ENCODE measurements around the gene MATN1.
"Not testable (repeated sequence)": the region's sequence is repeated elsewhere in the genome, so short reads cannot be mapped to it uniquely, and the experiment has no call there.

The MATN1 gene

DNA sequence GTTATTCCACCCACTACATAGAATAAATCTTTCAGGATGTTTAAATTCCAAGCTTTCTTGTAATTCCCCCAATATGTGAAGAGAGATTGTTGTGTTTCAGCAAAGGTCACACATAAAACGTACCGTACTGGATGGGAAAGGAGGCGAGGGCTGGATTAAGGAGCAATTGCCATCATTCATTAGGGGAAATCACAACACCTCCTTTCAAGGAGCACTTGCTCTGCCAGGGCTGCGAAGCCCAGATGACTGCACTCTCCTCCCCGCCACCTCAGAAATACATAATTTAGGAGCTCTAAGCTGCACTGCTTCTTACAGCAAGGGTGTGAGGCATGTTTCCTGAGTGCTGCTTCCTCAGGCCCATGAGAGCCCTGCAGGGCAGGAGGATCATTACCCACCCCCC, 29.6 kb downstream of the MATN1 start:
- DNase-seq = no peak

DNA sequence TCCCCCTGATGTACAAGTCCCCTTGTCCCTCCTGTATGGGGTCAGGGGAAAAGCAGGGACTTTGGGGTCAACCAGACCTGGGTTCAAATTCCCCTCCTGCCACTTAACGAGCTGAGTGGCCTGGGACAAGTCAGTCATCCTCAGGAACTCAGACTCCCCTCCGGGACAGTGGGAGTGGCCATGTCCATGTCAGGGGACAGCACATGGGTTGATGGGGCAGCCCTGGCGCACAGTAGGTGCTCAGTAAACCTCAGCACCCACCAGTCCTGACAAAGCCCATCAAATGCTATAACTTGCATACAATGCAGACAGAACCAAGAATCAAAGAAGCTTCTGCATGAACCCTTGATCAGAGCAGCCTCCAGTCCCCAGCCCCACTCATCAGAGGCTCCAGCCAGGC, 30.0 kb downstream of the MATN1 start:
- no peak for DNase-seq

DNA sequence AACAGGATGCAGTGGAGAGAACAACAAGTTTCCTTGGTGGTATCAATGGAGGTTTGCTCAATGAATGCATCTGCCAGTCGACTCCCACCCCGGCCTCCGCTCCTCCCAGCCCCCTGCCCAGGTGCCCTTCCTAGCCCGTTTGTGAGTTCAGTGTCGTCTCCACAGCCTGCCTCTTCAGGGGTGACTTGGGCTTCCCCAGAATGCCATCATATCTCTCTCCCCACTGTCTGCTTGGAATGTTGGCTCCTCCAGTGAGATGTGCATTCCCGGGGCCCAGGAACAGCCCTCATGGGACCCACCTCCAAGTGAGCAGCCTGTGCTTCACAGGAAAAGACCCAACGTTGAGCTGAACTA, 30.5 kb downstream of the MATN1 start:
- no peak for DNase-seq

DNA sequence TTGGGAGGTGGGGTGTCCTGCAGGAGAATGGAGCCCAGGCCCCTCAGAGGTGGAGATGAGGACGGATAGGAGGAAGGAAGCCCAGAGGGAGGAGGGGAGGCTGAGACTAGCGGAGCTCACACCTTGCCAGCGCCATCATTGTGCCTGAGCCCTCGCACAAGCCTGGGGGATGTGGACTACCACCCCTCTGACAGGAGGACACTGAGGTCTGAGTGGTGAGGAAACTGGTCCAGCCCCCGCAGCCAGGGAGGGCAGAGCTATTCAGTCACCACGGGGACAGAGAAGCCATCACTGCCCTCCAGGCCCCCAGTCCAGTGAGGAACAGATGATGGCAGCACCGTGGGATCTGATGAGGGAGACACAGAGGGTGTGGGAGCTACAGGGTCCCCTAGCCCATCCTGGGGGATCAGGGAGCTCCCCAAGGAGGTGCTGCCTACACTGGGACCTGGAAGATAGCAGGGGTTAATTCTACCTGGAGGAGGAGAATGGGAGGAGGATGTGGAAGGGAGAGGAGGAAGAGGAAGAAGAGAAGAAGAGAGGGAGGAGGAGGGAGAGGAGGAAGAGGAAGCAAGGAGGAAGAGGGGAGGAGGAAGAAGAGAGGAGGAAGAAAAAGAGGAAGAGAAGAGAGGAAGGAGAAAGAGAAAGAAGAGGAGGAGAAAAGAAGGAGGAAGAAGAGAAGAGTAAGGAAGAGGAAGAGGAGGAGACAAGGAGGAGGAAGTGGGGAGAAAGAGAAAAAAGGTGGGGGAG, 31.0 kb downstream of the MATN1 start:
- no peak for DNase-seq

DNA sequence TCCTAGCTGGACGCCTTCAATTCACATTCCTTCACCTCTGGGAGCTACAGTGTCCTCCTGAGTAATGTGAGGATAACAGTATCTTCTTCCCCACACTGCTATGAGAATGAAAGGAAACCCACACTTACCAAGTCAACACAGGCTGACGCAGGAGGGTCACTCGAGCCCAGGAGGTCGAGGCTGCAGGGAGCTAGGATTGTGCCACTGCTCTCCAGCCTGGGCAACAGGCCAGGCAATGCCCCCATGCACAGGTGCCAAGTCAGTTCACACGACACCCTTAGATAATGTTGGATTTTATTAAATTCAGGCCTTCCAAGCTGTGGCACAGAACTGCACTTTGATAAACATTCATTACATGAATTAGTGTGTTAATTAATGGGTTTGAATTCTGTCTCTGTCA, 31.9 kb downstream of the MATN1 start:
- no peak for DNase-seq

GRCh38 chr1:30689901-30690645, 33.3 kb downstream of the MATN1 start:
- peak in 1 of 2 experiments; percentile 10 for DNase-seq

- no peak for DNase-seq
Observed at GRCh38 chr1:30688920-30689794, 34.2 kb downstream of the MATN1 start.

- not testable (repeated sequence) for DNase-seq
Observed at GRCh38 chr1:30688516-30688915, 34.9 kb downstream of the MATN1 start.

GRCh38 chr1:30687886-30688285, 35.5 kb downstream of the MATN1 start:
- no peak for DNase-seq

GRCh38 chr1:30686236-30686935, 37.0 kb downstream of the MATN1 start:
- no peak for DNase-seq

GRCh38 chr1:30685796-30686165, 37.6 kb downstream of the MATN1 start:
- no peak for DNase-seq

- DNase-seq = peak; percentile 28 to 72
Observed at GRCh38 chr1:30684881-30685795, 38.2 kb downstream of the MATN1 start.

- no peak for DNase-seq
Observed at GRCh38 chr1:30684259-30684658, 39.1 kb downstream of the MATN1 start.

- no peak for DNase-seq
Observed at GRCh38 chr1:30683699-30684098, 39.7 kb downstream of the MATN1 start.

DNA sequence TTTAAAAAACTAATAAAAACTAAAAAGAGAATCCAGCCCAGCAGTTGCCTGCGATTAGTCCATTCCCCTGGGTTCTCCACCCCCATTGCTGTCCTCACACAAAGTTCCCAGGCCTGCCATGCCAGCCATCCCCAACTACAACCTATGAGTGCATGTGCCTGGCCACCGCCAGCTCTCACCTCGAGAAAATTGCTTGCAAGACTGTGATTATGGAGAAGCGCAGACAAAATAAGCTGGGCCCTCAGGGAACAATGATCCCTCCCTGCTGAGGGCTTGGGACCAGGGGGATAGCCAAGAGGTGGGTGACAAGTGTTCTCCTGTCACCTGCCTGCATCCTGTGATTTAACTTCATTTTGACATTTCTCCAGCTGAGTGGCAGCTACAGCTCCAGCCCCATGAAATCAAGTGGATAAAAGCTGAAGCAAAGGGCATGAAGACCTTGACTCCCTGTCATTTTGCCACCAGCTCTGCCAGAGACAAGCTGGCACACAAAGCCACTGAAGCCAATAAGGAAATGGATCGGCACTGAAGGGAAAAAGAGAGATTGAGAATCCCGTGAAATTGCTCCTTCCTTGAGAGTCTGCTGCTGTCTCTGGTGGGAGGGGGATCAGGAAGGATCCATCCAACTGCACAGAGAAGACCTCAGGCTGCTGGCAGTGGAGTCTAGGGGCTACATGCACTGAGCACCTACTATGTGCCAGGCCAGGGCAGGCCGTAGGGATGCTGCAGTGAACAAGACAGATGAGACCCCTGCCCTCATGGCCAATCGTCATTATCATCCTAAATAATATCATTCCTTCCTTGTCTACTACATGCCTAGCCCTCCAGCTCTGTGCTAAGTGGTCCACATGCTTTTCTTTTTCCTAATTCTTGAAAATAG, 40.7 kb downstream of the MATN1 start:
- no peak for DNase-seq

DNA sequence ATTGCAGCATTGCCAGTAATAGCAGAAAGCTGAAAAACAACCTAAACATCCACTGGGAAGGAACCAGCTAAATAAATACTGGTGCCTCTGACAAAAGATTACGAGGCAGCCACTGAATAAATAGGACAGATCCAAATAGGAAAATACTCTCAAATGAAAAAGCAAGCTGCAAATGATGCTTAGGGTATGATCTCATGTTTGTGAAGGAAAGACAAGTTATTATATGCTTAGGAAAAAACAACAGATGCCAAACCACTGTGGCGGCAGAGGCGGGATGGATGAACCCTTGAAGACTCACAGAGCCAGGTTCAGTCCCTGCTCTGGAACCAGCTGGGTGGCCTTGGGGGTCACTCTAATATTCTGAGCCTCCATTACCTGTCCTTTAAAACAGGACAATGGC, 41.6 kb downstream of the MATN1 start:
- no peak for DNase-seq

DNA sequence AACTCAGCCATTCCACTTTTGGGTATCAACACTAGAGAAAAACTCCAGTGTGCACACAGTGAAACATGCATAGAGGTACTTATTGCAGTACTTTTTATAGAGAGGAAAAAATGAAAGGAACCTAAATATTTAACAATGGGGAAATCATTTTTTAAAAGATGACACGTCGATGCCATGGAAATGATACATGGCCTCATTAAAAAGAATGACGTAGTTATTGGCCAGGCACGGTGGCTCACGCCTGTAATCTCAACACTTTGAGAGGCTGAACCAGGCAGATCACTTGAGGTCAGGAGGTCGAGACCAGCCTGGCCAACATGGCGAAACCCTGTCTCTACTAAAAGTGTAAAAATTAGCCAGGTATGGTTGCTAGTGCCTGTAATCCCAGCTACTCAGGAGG, 42.5 kb downstream of the MATN1 start:
- no peak for DNase-seq

- DNase-seq = no peak
Observed at GRCh38 chr1:30680429-30680828, 43.0 kb downstream of the MATN1 start.

GRCh38 chr1:30679976-30680305, 43.4 kb downstream of the MATN1 start:
- no peak for DNase-seq

- DNase-seq = no peak
Observed at GRCh38 chr1:30679201-30679975, 44.0 kb downstream of the MATN1 start.

Measured in NCI-H524 (cell line).